NCI-H2081 (cell line): ENCODE results near the gene DHODH.
A peak's percentile ranks its signal among the peaks of the same experiment; 100 is the strongest.
"Not testable (repeated sequence)": the region's sequence is repeated elsewhere in the genome, so short reads cannot be mapped to it uniquely, and the experiment has no call there.

Experiments used
- DNase-seq, 2 experiments: peaks; one replicate each; lab custom pipeline; 2025; lab: John Stamatoyannopoulos, UW

The DHODH gene

DNA sequence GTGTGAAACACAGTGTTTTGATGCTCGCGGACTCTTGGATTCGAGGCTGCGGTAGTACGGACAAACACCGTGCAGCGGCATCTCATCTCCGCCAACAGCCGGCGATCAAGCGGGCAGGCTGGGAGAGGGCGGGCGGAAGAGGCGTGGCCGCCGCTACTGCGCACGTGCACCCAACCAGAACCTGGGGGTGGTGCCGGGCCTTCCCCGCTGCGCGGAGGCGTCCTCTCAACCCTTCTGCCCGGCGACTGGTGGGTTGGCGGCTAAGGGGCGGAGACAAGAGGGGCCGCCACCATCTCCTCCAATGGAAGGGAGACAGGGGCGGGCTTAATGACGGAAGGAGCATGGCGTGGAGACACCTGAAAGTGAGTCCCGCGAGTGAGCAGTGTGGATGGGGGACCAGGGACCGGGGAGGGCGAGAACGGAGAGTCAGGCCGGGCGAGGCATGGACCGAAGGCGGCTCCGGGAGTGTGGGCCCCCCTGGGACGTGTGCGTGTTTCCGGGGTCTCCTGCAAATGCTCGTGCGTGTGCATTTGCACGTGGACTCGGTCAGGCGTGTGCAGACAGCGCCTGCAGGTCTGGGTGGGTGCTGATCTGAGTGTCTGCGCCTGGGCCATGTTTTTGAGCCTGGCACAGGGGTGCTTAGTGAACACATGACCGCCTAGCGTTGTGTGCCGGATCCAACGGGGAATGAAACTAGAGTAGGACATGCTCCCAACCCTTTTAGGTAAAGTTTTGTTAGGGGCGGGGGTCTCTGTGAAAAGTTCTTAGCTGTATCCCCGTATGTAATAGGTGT, at the start of gene DHODH:
DHODH (plus strand) TSS at position 321 of the 793 bp plus-strand sequence; CDS start at position 342, 21 bp downstream.
- peak; percentile 94 to 95 for DNase-seq

DNA sequence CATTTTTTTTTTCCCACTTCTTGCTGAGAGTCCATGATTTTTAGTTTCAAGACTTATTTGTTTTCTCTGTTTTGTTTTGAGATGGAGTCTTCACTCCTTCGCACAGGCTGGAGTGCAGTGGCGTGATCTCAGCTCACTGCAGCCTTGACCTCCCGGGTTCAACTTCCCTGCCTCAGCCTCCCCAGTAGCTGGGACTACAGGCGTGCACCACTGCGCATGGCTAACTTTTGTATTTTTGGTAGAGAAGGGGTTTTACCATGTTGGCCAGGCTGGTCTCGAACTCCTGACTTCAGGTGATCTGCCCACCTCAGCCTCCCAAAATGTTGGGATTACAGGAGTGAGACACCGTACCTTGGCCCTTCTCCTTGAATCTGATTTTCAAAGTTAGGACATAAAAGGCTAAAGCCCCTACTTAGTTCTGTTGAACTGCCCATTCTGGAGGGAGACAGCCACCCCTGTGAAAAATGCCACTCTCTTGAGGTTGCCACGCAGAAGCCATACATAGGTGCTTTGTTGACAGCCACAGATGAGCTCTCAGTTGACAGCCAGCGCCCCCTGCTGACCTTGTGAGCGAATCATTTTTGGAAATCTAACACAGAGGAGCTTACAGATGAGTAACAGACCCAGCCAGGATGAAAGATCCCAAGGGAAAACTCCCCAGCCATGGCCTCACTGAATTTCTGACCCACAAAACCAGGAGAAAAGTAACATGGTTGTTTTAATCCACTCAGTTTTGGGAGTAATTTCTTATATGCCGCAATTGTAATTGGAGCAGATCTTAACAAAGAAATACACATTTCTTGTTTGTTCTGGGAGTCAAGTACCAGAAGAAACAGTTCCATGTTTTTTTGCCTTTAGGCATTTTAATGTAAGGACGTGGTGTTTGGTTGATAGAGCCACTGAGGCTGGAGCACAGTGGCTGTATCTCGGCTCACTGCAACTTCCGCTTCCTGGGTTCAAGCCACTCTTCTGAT, 47.2 kb upstream of the DHODH start:
- peak; percentile 77 to 79 for DNase-seq

DNA sequence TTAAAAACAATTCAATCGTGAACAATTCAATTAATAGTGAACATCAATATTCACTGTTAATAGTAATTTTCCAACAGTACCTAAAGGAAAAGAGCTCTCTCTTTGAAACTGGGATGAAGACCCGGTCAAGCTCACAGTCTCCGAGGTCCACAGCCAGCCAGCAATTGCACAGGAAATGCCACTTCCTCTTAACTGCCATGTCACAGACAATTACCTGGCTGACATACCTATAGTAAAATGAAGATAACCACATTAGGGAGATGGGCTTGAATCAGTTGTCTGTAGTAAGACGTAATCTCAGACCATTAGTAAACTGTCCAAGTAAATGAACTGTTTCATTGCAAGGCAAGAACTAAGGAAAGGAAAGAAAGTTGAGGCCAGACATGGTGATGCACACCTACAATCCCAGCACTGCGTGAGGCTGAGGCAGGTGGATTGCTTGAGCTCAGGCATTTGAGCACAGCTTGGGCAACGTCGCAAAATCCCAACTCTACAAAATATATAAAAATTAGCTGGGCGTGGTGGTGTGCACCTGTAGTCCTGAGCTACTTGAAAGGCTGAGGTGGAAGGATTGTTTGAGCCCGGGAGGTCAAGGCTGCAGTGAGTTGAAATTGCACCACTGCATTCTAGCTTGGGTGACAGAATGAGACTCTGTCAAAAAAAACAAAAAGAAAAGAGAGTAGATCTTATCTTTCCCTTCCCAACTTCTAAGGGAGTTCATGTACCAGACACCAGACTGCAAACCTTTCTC, 45.2 kb upstream of the DHODH start:
- no peak for DNase-seq

DNA sequence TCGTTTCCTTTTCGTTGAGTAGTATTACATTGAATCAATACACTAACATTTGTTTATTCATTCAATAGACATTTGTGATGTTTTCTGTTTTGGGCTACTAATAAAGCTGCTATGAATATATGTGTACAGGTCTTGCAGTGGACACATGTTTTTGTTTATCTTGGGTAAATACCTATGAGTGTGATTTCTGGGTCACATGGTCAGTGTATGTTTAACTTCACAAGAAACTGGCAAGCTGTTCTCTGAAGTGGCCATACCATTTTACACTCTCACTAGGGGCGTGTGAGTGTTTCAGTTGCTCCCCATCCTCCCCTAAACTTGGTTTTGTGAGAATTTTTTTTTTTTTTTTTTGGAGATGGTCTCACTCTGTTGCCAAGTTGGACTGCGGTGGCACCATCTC, 43.3 kb upstream of the DHODH start:
- DNase-seq, result no peak

DNA sequence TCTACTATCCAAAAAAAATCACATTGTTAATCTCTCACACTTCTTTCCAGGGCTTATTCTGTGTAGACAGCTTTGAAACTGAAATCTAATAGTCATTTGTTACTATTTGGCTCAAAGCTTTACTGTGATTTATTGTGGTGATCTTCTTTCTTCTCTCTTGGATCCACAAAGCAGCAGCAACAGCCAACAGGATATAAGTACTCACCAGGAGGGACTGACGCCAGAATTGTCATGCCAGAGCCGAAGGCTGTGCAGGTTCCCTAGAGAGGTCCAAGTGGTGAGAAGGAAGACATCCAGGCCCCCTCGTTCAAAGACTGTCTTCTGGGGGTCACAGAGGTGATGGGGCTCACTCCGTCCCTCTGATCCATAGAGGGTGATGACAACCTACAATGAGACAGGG, 41.6 kb upstream of the DHODH start:
- DNase-seq, result no peak

DNA sequence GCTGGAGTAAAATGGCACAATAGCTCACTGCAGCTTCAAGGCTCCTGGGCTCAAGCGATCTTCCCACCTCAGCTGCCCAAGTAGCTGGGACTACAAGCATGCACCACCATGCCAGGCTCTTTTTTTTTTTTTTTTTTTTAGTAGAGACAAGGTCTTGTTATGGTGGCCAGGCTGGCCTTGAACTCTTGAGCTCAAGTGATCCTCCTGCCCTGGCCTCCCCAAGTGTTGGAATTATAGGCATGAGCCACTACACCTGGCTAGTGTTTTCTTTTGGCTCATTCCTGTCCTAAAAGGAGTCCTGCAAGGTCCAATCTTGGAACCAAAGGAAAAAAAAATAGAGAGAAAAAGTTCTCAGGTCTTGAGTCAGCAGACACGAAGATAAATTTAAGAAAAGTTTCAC, 39.2 kb upstream of the DHODH start:
- no peak for DNase-seq

DNA sequence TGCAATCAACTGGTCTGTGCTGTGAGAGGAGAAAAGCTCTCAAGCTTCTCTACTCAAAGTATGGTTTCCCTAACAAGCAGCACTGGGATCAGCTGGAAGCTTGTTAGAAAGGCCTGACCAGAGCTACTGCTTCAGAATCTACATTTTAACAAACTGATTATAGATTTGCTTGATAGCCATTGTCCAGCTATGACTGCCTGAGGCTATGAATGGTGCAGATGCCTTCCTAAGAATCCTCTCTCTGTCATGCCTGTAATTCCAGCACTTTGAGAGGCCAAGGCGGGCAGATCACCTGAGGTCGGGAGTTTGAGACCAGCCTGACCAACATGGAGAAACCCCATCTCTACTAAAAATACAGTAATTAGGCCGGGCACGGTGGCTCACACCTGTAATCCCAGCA, 37.0 kb upstream of the DHODH start:
- no peak for DNase-seq

DNA sequence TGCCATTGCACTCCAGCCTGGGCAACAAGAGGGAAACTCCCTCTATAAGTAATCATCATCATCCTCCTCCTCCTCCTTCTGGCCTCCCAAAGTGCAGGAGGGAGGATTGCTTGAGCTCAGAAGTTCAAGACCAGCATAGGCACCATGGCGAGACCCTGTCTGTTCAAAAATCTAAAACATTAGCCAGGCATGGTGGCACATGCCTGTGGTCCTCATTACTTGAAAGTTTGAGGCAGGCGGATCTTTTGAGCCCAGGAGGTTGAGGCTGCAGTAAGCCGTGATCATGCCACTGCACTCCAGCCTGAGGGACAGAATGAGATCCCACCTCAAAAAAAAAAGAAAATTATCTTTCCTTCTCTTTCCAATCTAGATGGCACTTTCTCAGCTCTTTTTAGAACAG, 36.2 kb upstream of the DHODH start:
- no peak for DNase-seq

DNA sequence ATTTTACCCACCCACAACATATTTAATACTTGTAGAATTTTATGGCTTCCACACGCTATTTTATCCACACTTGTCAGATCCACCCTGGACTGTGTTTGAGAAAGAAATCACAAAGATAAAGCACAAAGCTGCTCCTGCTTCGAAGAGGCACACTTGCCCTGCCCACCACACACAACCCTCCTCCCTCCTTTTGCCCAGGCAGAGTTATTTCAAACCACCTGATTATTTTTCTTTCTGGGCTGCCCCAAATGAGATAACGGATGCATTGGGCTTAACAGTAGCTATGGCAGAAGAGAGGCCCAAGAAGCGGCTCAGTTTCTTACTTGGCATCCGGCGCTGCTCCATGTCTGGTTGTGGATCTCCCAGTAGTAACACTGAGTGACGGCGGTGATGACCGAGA, 35.5 kb upstream of the DHODH start:
- DNase-seq, result no peak

DNA sequence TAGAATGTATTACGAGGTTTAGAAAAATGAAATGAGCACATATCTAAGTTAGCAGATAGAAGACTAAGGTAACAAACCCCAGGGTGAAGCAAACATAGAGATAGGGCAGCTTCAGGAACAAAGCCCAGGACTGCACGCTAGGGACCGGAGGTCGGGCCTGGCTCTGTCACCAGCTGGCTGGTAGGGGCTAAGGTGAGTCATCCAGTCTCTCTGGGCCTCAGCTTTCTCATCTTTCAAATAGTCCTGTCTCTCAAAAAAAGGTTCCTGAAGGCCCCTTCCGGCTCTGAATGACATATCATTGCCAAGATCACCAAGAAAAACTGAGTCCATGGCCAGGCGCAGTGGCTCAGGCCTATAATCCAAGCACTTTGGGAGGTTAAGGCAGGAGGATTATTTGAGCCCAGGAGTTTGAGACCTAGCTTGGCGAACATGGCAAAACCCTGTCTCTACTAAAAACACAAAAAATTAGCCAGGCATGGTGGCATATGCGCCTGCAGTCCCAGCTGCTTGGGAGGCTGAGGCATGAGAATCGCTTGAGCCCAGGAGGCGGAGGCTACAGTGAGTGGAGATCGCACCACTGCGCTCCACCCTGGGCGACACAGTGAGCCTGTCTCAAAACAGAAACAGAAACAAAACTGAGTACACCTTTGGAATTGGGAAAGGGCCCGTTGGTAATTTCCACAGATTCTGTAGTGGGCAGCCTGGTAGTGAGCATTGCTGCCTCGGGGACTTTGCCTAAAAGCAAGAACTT, 34.3 kb upstream of the DHODH start:
- no peak for DNase-seq

DNA sequence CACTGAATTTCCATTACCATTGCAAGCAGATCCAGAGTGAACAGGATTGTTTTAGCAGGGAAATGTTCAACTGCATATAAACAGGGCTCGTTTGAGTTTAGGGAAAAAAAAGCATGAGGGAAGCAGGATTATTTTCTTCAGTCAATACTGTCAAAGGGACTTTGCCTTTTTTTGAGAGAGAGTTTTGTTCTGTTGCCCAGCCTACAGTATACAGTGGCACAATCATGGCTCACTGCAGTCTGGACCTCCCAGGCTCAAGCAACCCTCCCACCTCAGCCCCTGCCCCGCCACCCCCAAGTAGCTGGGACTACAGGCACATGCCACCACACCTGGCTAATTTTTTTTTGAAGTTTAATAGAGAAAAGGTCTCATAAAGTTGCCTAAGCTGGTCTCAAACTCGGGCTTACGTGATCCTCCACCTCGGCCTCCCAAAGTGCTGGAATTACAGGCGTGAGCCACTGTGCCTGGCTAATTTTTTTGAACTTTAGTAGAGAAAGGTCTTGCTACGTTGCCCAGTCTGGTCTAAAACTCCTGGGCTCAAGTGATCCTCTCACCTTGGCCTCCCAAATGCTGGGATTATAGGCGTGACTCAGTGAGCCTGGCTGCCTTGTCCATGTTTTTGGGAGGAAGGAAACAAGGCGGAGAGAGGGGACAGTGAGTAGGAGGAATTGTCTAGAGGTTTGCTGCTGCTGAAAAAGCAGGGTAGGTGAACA, 23.1 kb upstream of the DHODH start:
- no peak for DNase-seq

DNA sequence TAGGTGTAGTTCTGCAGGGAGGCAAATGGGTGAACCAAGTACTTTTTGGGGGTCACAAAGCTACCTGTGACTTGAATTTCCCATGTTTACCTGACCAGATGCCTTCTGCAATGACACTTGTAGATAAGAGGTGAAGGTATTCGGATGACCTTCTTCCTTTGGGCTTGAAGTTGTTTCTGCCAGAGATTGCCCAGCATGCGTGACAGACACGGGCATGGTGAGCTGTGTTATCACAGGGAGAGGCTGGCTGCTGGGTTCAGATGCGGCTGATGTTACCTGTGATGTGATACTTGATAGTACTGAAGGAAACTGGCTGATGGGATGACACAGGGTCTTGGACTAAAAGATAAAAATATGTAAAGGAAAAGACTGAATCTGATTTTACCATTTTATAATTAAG, 22.4 kb upstream of the DHODH start:
- no peak for DNase-seq

DNA sequence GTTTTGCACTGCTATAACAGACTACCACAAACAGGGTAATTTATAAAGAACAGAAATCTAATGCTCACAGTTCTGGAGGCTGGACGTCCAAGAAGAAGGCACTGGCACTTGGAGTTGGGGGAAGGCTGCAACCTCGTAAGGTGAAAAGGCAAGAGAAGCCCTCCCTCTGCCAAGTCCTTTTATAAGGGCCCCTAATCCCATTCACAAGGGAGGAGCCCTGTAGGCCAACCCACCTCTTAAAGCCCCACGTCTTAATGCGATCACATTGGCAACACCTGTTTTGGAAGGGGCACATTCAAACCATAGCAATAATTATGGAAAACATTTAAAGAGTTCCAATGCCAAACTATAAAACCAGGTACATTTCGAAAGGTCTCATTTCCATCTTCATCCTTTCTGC, 13.5 kb upstream of the DHODH start:
- no peak for DNase-seq

DNA sequence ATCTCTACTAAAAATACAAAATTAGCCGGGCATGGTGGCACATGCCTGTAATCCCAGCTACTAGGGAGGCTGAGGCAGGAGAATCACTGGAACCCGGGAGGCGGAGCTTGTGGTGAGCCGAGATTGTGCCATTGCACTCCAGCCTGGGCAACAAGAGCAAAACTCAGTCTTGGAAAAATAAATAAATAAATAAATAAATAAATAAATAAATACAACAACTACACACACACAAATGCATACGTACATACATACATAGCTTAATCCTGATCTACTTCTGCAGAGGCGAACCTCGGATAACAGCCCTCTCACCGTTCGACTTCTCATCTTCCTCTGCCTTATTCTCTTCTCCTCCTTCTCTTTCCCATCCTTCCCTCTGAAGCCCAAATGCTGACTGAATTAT, 11.0 kb upstream of the DHODH start:
- DNase-seq, result not testable (repeated sequence)

DNA sequence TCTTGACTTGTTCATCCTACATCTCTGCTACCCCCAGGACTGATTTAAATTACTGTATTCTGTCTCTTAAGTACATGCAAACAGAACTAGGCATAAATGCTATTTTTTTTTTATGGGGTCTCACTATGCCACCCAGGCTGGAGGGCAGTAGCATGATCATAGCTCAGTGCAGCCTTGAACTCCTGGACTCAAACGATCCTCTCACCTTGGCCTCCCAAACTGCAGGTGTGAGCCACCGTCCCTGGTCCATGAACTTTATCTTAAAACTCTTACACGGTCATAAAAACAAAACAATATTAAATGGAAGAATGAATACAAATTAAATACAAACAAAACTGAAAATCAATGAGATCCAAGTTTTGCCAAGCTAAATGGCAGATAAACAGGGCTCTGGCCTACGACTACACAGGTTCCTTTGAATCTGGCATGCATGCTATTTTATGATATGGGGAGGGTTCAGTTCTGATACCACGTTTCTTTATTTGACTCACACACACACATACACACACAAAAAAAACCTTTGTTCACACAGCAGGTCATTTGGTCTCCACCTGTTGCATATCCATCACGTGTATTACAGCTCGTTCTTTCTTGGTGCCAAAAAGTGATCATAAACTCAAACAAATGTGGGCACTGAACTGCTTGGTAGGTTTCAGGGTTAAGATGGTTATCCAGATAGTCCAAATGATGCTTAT, 7.2 kb upstream of the DHODH start:
- no peak for DNase-seq

DNA sequence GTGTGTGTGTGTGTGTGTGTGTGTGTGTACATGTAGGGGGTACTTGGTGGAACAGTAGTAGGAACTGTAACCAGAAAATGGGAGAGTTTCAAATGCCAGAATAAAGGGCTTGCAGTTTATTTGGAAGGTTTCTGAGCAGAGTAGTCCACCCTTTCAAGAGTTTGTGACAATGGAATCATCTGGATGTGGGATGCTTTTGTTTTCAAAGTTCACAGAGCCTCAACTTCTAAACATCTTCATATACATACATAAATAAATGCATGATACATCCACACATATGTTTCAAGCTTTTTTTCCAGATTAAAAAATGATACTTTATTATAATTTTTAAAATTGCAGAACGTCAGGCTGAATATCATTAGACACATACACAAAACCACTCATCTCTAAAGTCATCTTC, 5.9 kb upstream of the DHODH start:
- no peak for DNase-seq

DNA sequence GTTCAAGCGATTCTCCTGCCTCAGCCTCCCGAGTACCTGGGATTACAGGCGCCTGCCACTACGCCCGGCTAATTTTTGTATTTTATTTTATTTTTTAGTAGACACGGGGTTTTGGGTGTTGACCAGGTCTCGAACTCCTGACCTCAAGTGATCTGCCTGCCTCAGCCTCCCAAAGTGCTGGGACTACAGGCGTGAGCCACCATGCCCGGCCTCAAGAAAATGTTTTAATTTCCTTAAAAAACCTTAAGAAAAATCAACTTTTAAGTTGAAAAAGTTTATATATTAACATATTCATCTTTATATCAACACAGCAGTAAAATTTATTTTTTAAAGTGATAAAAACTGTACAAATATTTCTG, 500 bp upstream of the DHODH start:
- not testable (repeated sequence) for DNase-seq

DNA sequence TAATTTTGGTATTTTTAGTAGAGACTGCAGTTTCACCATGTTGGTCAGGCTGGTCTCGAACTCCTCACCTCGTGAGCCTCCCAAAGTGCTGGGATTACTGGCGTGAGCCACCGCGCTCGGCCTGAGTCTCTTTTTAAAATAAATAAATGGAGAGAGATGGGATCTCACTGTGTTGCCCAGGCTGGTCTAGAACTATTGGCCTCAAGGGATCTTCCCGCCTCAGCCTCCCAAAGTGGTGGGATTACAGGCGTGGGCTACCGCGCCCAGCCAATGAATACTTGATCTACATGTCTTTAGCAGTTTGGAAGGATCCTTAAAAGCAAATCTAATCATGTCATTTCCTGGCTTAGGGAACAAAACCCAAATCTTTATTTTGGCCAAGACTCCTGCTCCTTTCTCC, 1.2 kb downstream of the DHODH start:
- no peak for DNase-seq

DNA sequence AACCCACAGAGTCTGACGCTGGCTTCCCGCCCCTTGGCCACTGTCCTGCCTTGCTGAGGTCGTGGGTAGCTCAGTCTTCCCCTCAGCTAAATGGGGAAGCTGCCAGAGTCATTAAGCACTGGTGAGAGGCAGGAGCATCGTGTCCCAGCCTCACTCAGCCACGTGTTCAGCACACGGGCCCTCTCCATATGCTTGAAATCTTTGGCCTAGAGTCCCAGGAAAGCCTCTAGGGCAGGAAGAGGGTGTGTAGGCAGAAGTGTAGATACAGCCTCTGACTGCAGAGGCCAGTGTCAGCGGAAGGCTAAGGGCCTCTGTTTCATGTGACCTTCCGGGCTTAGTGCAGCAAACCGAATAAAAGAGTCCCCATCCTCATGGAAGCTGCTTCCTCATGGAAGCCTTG, 4.1 kb downstream of the DHODH start:
- no peak for DNase-seq

DNA sequence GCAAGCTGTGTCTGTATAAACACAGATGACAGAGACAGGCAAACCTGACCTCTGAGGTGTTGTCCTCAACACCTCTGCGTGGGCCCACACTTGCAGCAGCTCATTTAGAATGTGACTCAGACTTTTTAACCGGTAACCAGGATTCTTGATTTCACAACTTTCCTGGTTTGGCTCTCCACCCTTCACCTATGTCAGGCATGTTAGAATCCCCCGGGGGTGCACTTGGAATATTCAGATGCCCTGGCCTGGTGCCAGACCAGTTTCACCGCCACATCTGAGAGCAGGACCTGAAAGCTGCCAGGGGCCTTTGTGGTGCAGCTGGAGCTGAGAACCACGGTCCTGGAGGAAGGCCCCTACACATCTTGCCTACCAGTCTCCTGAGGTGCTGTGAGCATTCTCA, 4.8 kb downstream of the DHODH start:
- no peak for DNase-seq
